SK-N-MC (cell line): Measurements from ENCODE around the gene SFXN5.

ENCODE experiments used
- DNase-seq: peaks from one replicate; pipeline ENCODE4 v3.0.0-alpha.2; 2011; ENCODE audit warnings: low read depth, low spot score
- H3K27ac ChIP-seq: fragments of 200-600 bp; sonication (generic); 2 replicates; pipeline ENCODE4 v1.5.1; 2016; ENCODE audit warnings: mixed run types
- H3K36me3 ChIP-seq: fragments of 200-600 bp; sonication (generic); 2 replicates; pipeline ENCODE4 v1.6.1; 2017; ENCODE audit warnings: antibody characterized with exemption, low read length, mixed read lengths; ENCODE audit not compliant: insufficient read depth
- H3K4me3 ChIP-seq: fragments of 200-600 bp; sonication (generic); 2 replicates; pipeline ENCODE4 v1.5.1; 2016
- H3K9ac ChIP-seq: fragments of 200-600 bp; sonication (generic); 2 replicates; pipeline ENCODE4 v1.8.0; 2017; ENCODE audit warnings: mixed run types, mixed read lengths; ENCODE audit not compliant: insufficient read length
- H3K9me3 ChIP-seq: fragments of 200-600 bp; sonication (generic); 2 replicates; pipeline ENCODE4 v1.6.1; 2017; ENCODE audit warnings: low read depth, mild to moderate bottlenecking, antibody characterized with exemption, low read length, moderate library complexity, mixed read lengths
- EZH2 ChIP-seq: fragments of 200-600 bp; sonication (generic); IDR thresholded peaks from one replicate; pipeline ENCODE4 v1.6.1; 2017; ENCODE audit warnings: antibody characterized with exemption
- FOXP2 ChIP-seq: optimal IDR thresholded peaks from 2 replicates; pipeline ENCODE3; 2011; ENCODE audit warnings: mild to moderate bottlenecking, moderate library complexity; ENCODE audit not compliant: insufficient read depth; ENCODE audit errors: extremely low read length, control extremely low read depth
- POLR2AphosphoS5 ChIP-seq: IDR thresholded peaks from 2 replicates; pipeline ENCODE4 v1.6.1; 2012; ENCODE audit warnings: mild to moderate bottlenecking, low read depth, low read length, borderline replicate concordance

The SFXN5 gene

GRCh38 chr2:72995430-72996116 lies 75.9 kb downstream of the SFXN5 start:
- TF ChIP-seq FOXP2, result no peak
- no peak for TF ChIP-seq EZH2
- no peak for TF ChIP-seq POLR2AphosphoS5
- Histone ChIP-seq H3K36me3 (no peaks in the 10 kb centered on the region), H3K9ac (no peak overlapping the region), H3K4me3 (no peak overlapping the region), H3K9me3 (no peaks in the 10 kb centered on the region), H3K27ac (no peak overlapping the region)
- no peak for DNase-seq

DNA sequence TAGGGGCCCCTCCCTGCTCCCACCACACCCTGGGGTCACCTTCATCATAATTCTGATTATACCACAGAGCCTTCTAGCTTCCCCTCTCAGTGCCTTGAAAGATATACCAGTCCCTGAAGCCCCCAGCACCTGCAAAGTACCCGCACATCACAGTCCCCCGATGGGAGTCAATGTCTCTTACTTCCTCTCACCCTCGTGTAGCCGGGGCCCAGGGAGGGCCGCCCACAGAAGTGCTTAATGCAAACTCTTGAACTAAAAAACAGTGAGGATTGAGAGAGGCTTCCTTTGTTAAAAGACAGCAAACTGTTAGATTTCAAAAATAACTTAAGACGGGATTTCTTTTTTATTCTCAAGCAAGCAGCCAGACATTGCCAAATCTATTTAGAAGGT lies 76.5 kb downstream of the SFXN5 start:
- Histone ChIP-seq H3K9ac (no peak overlapping the region), H3K4me3 (no peak overlapping the region), H3K9me3 (no peaks in the 10 kb centered on the region), H3K27ac (no peak overlapping the region), H3K36me3 (no peaks in the 10 kb centered on the region)
- no peak for DNase-seq
- TF ChIP-seq FOXP2 (no peak), EZH2 (no peak), POLR2AphosphoS5 (no peak)

DNA sequence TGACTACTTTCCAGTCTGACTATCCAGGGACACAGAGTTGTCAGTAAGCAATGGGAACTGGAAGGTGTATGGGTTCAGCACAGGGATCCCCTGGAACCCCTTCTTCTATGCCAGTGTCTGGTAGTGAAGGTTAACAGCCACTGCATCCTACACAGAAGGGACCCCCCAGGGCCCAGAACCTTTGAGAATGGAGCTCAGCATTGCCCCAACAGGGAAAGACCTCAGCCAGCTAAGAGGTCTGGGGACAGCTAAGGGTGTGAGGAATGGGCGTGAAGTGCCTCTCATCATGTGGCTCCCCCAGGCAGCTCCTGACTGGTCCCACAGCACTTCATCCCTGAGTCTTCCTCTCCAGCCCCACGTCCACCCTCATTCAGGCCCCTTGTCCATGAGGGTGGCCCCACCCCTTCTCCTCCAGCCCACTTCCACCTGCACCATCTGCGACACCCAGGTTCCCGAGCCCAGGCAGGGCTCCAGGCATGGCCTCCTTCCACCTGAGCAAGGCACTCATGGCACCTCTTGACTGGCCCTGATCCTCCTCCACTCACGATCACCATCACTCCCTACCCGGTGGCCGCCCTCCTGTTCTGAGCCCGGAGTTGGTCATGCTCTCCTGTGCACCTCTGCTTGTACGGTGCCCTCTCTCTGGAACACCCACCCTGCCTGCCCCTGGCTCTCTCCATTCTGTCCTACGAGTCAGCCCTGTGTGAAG lies 77.1 kb downstream of the SFXN5 start:
- Histone ChIP-seq H3K4me3 (no peak overlapping the region), H3K27ac (no peak overlapping the region), H3K9me3 (no peaks in the 10 kb centered on the region), H3K36me3 (no peaks in the 10 kb centered on the region), H3K9ac (no peak overlapping the region)
- no peak for DNase-seq
- TF ChIP-seq EZH2 (no peak), POLR2AphosphoS5 (no peak), FOXP2 (no peak)

DNA sequence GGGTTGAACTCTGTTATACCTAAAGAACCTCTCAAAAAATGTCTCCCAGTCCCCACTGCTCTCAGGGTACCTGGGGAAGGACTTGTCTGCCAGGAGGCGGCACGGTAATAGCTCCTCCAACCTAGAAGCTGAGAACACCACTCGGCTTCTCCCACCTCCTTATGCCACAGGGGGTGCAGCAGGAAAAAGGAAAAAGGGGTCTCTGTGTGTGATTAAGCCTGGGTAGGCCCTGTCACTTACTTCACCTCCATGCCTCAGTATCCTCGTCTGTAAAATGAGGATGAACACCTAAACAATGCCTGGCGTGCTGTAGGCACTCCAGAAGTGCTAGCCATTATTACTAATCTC lies 77.6 kb downstream of the SFXN5 start:
- Histone ChIP-seq H3K27ac (no peak overlapping the region), H3K9ac (no peak overlapping the region), H3K4me3 (no peak overlapping the region), H3K36me3 (no peaks in the 10 kb centered on the region), H3K9me3 (no peaks in the 10 kb centered on the region)
- no peak for DNase-seq
- no peak for TF ChIP-seq FOXP2
- no peak for TF ChIP-seq EZH2
- TF ChIP-seq POLR2AphosphoS5, result no peak

GRCh38 chr2:72993147-72993932 lies 78.2 kb downstream of the SFXN5 start:
- Histone ChIP-seq H3K4me3 (no peak overlapping the region), H3K9me3 (no peaks in the 10 kb centered on the region), H3K27ac (no peak overlapping the region), H3K9ac (no peak overlapping the region), H3K36me3 (no peaks in the 10 kb centered on the region)
- TF ChIP-seq EZH2 (no peak), FOXP2 (no peak), POLR2AphosphoS5 (no peak)
- DNase-seq, result no peak

DNA sequence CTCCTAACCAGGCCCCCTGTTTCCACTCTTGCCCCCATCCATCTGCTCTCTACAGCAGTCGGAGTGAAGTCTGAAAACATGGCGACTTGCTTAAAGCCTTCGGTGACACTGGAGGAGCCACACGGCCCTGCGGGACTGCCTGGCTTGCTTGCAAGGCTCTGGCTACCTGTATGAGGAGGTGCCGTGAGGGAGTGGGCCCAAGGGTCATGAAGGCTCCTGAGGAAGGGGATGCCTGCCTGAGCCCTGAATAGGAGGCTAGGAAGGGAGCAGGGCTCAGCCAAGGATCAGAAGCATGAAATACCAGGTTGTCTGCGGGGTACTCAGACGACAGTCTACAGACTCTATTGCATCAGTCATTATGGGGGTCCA lies 78.8 kb downstream of the SFXN5 start:
- H3K9me3 ChIP-seq, result no peaks in the 10 kb centered on the region
- H3K4me3 ChIP-seq, result no peak overlapping the region
- no peaks in the 10 kb centered on the region for H3K36me3 ChIP-seq
- H3K9ac ChIP-seq, result no peak overlapping the region
- DNase-seq, result no peak
- no peak for TF ChIP-seq POLR2AphosphoS5
- H3K27ac ChIP-seq, result no peak overlapping the region

- Histone ChIP-seq H3K36me3 (no peaks in the 10 kb centered on the region), H3K9me3 (no peaks in the 10 kb centered on the region), H3K27ac (no peak overlapping the region), H3K4me3 (no peak overlapping the region), H3K9ac (no peak overlapping the region)
- no peak for TF ChIP-seq FOXP2
- no peak for TF ChIP-seq POLR2AphosphoS5
- no peak for TF ChIP-seq EZH2
- DNase-seq, result no peak
Observed at GRCh38 chr2:72991980-72992733, 79.4 kb downstream of the SFXN5 start.

GRCh38 chr2:72991439-72991725 lies 80.1 kb downstream of the SFXN5 start:
- Histone ChIP-seq H3K27ac (no peak overlapping the region), H3K4me3 (no peak overlapping the region), H3K36me3 (no peaks in the 10 kb centered on the region), H3K9ac (no peak overlapping the region), H3K9me3 (no peaks in the 10 kb centered on the region)
- DNase-seq, result no peak
- TF ChIP-seq EZH2, result no peak
- no peak for TF ChIP-seq FOXP2
- no peak for TF ChIP-seq POLR2AphosphoS5
